Prostate gland (tissue), 2 donors: ENCODE data around the gene KCND3. TPM values are rescaled to one million over a fixed set of nuclear protein-coding genes. Genes with fewer than 3 reads are reported as not detected.

ENCODE experiments used
- DNase-seq: peaks from one replicate; pipeline ENCODE4 v3.0.0-alpha.2; 2019; ENCODE audit warnings: low spot score
- H3K27ac ChIP-seq, 2 donors: fragments of 200-600 bp; sonication (generic); 2 replicates each; pipeline ENCODE4 v1.5.1; 2017 to 2019
- H3K27me3 ChIP-seq: fragments of 200-600 bp; sonication (generic); replicated peaks from 2 replicates; pipeline ENCODE4 v1.5.1; 2019; ENCODE audit not compliant: insufficient read depth
- H3K36me3 ChIP-seq, 2 donors: fragments of 200-600 bp; sonication (generic); 1 replicate in 1 of 2; 2 replicates in 1 of 2; pipeline versions ENCODE4 v1.5.1 to v1.8.1; 2017 to 2019
- H3K4me1 ChIP-seq: fragments of 200-600 bp; sonication (generic); replicated peaks from 2 replicates; pipeline ENCODE4 v1.5.1; 2019
- H3K4me3 ChIP-seq, 2 donors: fragments of 200-600 bp; sonication (generic); 2 replicates each; pipeline ENCODE4 v1.5.1; 2017 to 2019
- H3K9me3 ChIP-seq: fragments of 200-600 bp; sonication (generic); 2 replicates; pipeline ENCODE4 v1.5.1; 2017
- POLR2A ChIP-seq: fragments of 450-650 bp; IDR thresholded peaks from one replicate; pipeline ENCODE4 v1.6.1; 2016; ENCODE audit warnings: antibody characterized with exemption, mild to moderate bottlenecking
- POLR2AphosphoS5 ChIP-seq: sonication (generic); formaldehyde crosslinking; IDR thresholded peaks from one replicate; pipeline ENCODE4 v1.6.1; 2017; ENCODE audit warnings: antibody characterized with exemption
- WGBS: methylation state at CpG from one replicate; pipeline ENCODE4 v1.1.5; 2018; 5-methylcytosine and 5-hydroxymethylcytosine counted together
- intact Hi-C: fragments of 100-400 bp; cut with DNase I; formaldehyde crosslinking; loops from one replicate; pipeline ENCODE4 v1.14.2; 2022
- total RNA-seq, 2 donors: library from RNA; depleted of rRNA; stranded (reverse); fragments of >200 nt; gene quantifications; one replicate each; pipeline ENCODE4 v1.1.0, GENCODE V29; 2016
- TF ChIP-seq, protein P1 (sequence below), 4 experiments: fragments of 200-600 bp in 2 of 4; fragments of 450-650 bp in 2 of 4; sonication (generic) in 2 of 4; IDR thresholded peaks; 1 replicate in 3 of 4; 2 replicates in 1 of 4; pipeline ENCODE4 v1.5.1; 2016 to 2019; ENCODE audit warnings: antibody characterized with exemption in 4 of 4, mild to moderate bottlenecking in 2 of 4, moderate library complexity in 2 of 4

Gene KCND3
- total RNA-seq, 2 donors from 2014 or later, result 17.1 to 27.3 TPM

GRCh38 chr1:111879081-111879480 is 110.4 kb downstream of the KCND3 start:
- no peak overlapping the region for H3K27ac ChIP-seq
- H3K27me3 ChIP-seq, result no peaks in the 10 kb centered on the region
- intact Hi-C loops, result no loop called here
- no peaks in the 10 kb centered on the region for H3K9me3 ChIP-seq
- no peak overlapping the region for H3K4me3 ChIP-seq
- DNase-seq, result no peak
- H3K4me1 ChIP-seq, result peaks cover 3% of the 10 kb centered on the region
- WGBS, result 57% methylated on average over 4 of the region's 4 CpGs
- H3K36me3 ChIP-seq, result no peaks in the 10 kb centered on the region
- no peak for TF ChIP-seq POLR2AphosphoS5

DNA sequence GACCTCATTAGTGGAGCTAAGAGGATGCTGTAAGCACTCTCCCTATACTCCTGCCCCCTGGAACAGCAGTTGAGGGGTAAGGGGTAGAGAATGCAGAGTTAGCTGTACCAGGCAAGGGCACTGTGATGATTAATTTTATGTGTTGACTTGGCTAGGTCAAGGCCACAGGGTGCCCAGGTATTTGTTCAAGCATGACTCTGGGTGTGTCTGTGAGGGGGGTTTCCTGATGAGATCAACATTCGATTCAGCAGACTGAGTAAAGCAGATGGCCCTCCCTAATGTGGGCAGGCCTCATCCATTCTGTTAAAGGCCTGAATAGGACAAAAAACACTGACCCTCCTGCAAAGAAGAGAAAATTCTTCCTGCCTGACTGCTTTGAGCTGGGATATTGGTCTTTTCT is 110.8 kb downstream of the KCND3 start:
- Histone ChIP-seq H3K27ac (no peak overlapping the region), H3K4me1 (peaks cover 3% of the 10 kb centered on the region), H3K27me3 (no peaks in the 10 kb centered on the region), H3K36me3 (no peaks in the 10 kb centered on the region), H3K4me3 (no peak overlapping the region), H3K9me3 (no peaks in the 10 kb centered on the region)
- no peak for DNase-seq
- WGBS, result 16% methylated on average over 1 of the region's 1 CpG
- TF ChIP-seq POLR2AphosphoS5 (no peak), POLR2A (no peak)
- TF ChIP-seq, protein P1, sequence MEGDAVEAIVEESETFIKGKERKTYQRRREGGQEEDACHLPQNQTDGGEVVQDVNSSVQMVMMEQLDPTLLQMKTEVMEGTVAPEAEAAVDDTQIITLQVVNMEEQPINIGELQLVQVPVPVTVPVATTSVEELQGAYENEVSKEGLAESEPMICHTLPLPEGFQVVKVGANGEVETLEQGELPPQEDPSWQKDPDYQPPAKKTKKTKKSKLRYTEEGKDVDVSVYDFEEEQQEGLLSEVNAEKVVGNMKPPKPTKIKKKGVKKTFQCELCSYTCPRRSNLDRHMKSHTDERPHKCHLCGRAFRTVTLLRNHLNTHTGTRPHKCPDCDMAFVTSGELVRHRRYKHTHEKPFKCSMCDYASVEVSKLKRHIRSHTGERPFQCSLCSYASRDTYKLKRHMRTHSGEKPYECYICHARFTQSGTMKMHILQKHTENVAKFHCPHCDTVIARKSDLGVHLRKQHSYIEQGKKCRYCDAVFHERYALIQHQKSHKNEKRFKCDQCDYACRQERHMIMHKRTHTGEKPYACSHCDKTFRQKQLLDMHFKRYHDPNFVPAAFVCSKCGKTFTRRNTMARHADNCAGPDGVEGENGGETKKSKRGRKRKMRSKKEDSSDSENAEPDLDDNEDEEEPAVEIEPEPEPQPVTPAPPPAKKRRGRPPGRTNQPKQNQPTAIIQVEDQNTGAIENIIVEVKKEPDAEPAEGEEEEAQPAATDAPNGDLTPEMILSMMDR (IDR thresholded peaks at IDR 0.05), result no peak
- intact Hi-C loops, result no loop called here

DNA sequence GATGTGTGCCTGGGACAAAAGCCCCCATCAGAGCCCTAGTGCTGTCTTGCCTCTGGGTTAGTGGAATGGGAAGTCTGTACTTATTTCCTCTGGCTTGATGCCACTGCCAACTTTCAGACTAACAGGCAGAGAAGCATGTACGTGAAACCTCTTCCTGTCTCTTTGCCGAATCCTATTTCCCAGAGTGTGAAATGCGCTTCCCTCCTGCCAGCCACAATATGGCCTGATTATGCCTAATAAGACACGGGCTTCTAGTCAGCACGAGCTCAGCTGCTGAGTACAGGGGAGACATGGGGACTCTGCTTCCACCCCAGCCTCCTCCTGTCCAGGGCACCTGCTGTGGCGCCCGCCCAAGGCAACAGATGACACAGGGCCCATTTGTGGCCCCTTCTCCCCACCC is 111.4 kb downstream of the KCND3 start:
- no peak for DNase-seq
- WGBS, result 89% methylated on average over 7 of the region's 7 CpGs
- Histone ChIP-seq H3K4me3 (no peak overlapping the region), H3K4me1 (peaks cover 3% of the 10 kb centered on the region), H3K36me3 (no peaks in the 10 kb centered on the region), H3K27me3 (no peaks in the 10 kb centered on the region), H3K9me3 (no peaks in the 10 kb centered on the region), H3K27ac (no peak overlapping the region)
- TF ChIP-seq POLR2A, result no peak
- TF ChIP-seq, protein P1 (IDR thresholded peaks at IDR 0.05), result no peak
- no peak for TF ChIP-seq POLR2AphosphoS5
- intact Hi-C loops, result no loop called here

GRCh38 chr1:111876631-111877030 is 112.8 kb downstream of the KCND3 start:
- intact Hi-C loops, result no loop called here
- Histone ChIP-seq H3K27ac (no peak overlapping the region), H3K4me1 (peaks cover 3% of the 10 kb centered on the region), H3K4me3 (no peak overlapping the region), H3K9me3 (no peaks in the 10 kb centered on the region), H3K27me3 (no peaks in the 10 kb centered on the region), H3K36me3 (no peaks in the 10 kb centered on the region)
- TF ChIP-seq POLR2AphosphoS5, result no peak
- TF ChIP-seq POLR2A, result no peak
- TF ChIP-seq, protein P1 (IDR thresholded peaks at IDR 0.05), result no peak
- 73% methylated on average over 3 of the region's 3 CpGs for WGBS
- no peak for DNase-seq

DNA sequence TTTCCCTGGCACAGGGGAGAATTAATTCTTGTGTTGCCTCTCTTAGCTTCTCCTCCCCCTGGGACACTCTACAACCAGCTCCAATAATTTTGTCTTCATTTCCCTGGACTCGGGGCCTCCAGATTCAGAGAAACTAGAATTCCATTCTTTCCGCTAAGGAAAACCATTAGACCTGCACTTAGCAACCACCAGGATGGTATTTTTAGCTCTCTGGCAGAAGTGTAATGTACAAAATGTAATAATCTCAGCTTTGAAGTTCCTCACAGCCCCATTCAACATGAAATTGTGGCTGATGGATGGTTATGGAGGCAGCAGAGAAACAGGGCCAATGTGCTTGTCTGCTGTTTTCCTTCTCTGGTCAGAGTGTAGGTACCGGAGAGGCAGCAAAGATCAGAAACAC is 113.8 kb downstream of the KCND3 start:
- 82% methylated on average over 3 of the region's 3 CpGs for WGBS
- intact Hi-C loops, result no loop called here
- peaks cover 3% of the 10 kb centered on the region for H3K4me1 ChIP-seq

More for the DNA sequence above, 113.8 kb downstream of the KCND3 start:
- DNase-seq, result no peak
- TF ChIP-seq, protein P1 (IDR thresholded peaks at IDR 0.05), result no peak
- TF ChIP-seq POLR2AphosphoS5 (no peak), POLR2A (no peak)
- Histone ChIP-seq H3K36me3 (no peaks in the 10 kb centered on the region), H3K9me3 (no peaks in the 10 kb centered on the region), H3K27ac (no peak overlapping the region), H3K4me3 (no peak overlapping the region), H3K27me3 (no peaks in the 10 kb centered on the region)
